Stimulated activated CD4-positive, alpha-beta T cell treated with anti-CD3 and anti-CD28 coated beads, Interleukin-4, amount 100 ng/mL, for 1 hour (primary cell): ENCODE results near the gene PCDHB7.
A peak's percentile ranks its signal among the peaks of the same experiment; 100 is the strongest.
"Not testable (repeated sequence)": the region's sequence is repeated elsewhere in the genome, so short reads cannot be mapped to it uniquely, and the experiment has no call there.

Experiments used
- DNase-seq: peaks from one replicate; pipeline ENCODE4 v3.0.0-alpha.2; 2020

PCDHB7 gene

GRCh38 chr5:141182248-141182647, 9.8 kb downstream of the PCDHB7 start, which contains the start of gene PCDHB16:
Gene PCDHB16, plus strand, starts transcription at chr5:141182387. Its CDS starts 173 bp downstream, at chr5:141182560.
- DNase-seq: no peak

GRCh38 chr5:141184117-141184855, 11.8 kb downstream of the PCDHB7 start:
- DNase-seq: not testable (repeated sequence)

- peak; percentile 26 for DNase-seq
Measured at GRCh38 chr5:141186897-141187512, 14.6 kb downstream of the PCDHB7 start, which contains the start of gene PCDHB9. Gene PCDHB9, plus strand, starts transcription at chr5:141187161. Its CDS starts 158 bp downstream, at chr5:141187319.

- DNase-seq: not testable (repeated sequence)
Measured at GRCh38 chr5:141188682-141189081, 16.2 kb downstream of the PCDHB7 start.

- DNase-seq: not testable (repeated sequence)
Measured at GRCh38 chr5:141189131-141189530, 16.7 kb downstream of the PCDHB7 start.

- DNase-seq: peak; percentile 15
Measured at GRCh38 chr5:141192110-141192725, 19.8 kb downstream of the PCDHB7 start, which contains the start of gene PCDHB10. Gene PCDHB10, plus strand, starts transcription at chr5:141192353. Its CDS starts 200 bp downstream, at chr5:141192553.

- not testable (repeated sequence) for DNase-seq
Measured at GRCh38 chr5:141194332-141194731, 21.9 kb downstream of the PCDHB7 start.

GRCh38 chr5:141196363-141196762, 23.9 kb downstream of the PCDHB7 start:
- no peak for DNase-seq

GRCh38 chr5:141199359-141200235, 27.2 kb downstream of the PCDHB7 start, which contains the start of gene PCDHB11:
Gene PCDHB11, plus strand, starts transcription at chr5:141199627. Its CDS starts 148 bp downstream, at chr5:141199775.
- no peak for DNase-seq

- not testable (repeated sequence) for DNase-seq
Measured at GRCh38 chr5:141201126-141201525, 28.7 kb downstream of the PCDHB7 start.

GRCh38 chr5:141201646-141202045, 29.2 kb downstream of the PCDHB7 start:
- DNase-seq: not testable (repeated sequence)

GRCh38 chr5:141208478-141208877, 36.0 kb downstream of the PCDHB7 start, which contains the start of gene PCDHB12:
Gene PCDHB12, plus strand, starts transcription at chr5:141208719. Its CDS starts 189 bp downstream, at chr5:141208908.
- DNase-seq: no peak

GRCh38 chr5:141210281-141210680, 37.8 kb downstream of the PCDHB7 start:
- DNase-seq: not testable (repeated sequence)

GRCh38 chr5:141210849-141211248, 38.4 kb downstream of the PCDHB7 start:
- not testable (repeated sequence) for DNase-seq

GRCh38 chr5:141213656-141214339, 41.4 kb downstream of the PCDHB7 start, which contains the start of gene PCDHB13:
Gene PCDHB13, plus strand, starts transcription at chr5:141213919. Its CDS starts 205 bp downstream, at chr5:141214124.
- peak; percentile 8 for DNase-seq

- not testable (repeated sequence) for DNase-seq
Measured at GRCh38 chr5:141214583-141214982, 42.1 kb downstream of the PCDHB7 start.

GRCh38 chr5:141215504-141215903, 43.1 kb downstream of the PCDHB7 start:
- DNase-seq: not testable (repeated sequence)

- DNase-seq: not testable (repeated sequence)
Measured at GRCh38 chr5:141216035-141216434, 43.6 kb downstream of the PCDHB7 start.

GRCh38 chr5:141223112-141223783, 50.8 kb downstream of the PCDHB7 start, which contains the start of gene PCDHB14:
Gene PCDHB14, plus strand, starts transcription at chr5:141223343. Its CDS starts 163 bp downstream, at chr5:141223506.
- DNase-seq: no peak

GRCh38 chr5:141224844-141225243, 52.4 kb downstream of the PCDHB7 start:
- DNase-seq: not testable (repeated sequence)

- DNase-seq: not testable (repeated sequence)
Measured at GRCh38 chr5:141225421-141225820, 53.0 kb downstream of the PCDHB7 start.
